Stimulated activated CD8-positive, alpha-beta memory T cell treated with anti-CD3 and anti-CD28 coated beads, Interleukin-7, amount 100 ng/mL, for 4 hours (primary cell): Measurements from ENCODE around the gene CELF4.

Experiments used
- DNase-seq, 2 donors: peaks; one replicate each; pipeline ENCODE4 v3.0.0-alpha.2; 2020; ENCODE audit warnings: low read depth in 2 of 2

Gene CELF4

DNA sequence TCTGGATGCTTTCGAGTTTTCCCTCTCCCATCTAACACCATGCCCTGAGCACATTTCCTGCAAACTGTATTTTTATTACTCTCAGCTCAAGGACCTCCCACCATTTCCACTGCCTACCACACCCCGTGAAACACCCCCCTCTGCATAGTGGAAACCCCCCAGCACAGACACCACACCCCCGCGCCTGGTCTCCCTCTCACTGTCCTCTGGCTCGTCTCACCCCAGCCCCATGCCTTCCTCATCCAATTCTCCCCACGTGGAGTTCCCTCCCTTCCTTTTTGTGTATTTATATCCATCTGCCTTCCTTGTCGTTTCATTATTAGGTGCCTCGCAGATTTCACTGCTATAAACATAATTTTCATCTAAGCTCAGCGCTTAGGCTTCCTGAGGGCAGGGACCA lies 307.5 kb downstream of the CELF4 start:
- DNase-seq, result no peak

DNA sequence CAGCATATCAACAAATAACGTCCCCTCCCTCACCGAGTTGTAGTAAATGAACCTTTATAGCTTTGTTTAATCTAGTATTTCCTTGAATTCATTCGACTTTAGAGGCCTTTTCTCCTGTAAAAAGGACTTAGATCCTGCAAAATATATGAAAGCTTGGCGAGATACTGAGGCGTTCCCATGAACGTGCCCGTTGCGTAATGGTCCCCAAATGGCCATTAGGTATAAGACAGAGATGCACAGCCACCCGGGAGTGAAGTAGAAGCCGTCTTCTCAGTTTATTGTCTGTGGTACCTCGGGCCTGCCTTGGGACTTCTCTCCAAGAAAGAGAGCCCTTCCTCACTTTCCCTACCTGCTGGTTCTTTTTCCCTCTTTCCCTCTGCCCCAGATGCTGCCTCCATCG lies 310.6 kb downstream of the CELF4 start:
- no peak for DNase-seq

GRCh38 chr18:37254236-37254754 lies 311.3 kb downstream of the CELF4 start:
- no peak for DNase-seq

GRCh38 chr18:37253394-37254235 lies 312.0 kb downstream of the CELF4 start:
- DNase-seq, result no peak

DNA sequence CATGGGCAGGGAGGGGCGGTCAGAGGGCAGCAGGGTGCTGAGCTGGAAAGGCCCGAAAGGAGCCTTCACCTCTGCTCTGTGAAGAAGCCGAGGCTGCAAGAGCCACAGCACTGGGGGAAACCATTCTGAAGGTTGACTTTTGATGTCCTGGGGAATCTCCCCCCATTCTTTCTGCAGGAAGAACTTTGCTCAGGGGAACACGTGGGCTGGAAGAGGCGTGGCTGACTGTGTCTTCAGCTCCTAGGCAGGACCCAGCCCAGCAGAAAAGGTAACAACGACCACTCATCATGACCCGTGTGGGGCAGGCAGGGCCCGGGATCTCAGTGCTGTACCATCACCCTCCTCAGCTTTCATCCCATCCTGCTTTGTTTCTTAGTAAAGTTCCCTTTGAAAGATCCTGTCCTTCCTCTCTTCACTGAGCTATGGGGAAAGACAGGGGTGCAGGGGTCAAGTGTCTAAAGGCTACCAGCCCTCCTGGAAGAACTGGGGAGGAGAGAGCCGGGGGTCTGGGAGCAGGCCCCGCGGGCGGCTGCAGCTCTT lies 312.7 kb downstream of the CELF4 start:
- no peak for DNase-seq

DNA sequence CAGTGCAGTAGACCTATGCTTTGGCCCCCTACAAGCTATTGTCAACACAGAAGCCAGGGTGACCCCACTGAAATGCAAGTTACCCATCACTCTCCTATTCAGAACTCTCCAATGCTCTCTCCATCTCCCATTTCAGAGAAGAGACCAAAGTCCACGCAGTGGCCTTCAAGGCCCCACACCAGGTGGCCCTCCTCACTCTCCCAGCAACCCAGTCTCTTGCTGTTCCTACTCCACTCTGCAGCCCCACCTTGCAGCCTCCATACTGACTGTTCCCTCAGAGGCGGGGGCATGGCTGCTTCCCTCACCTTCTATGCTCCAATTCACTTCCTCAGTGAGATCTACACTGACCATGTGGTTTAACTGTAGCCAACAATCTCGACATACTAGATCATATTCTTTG lies 313.3 kb downstream of the CELF4 start:
- no peak for DNase-seq

DNA sequence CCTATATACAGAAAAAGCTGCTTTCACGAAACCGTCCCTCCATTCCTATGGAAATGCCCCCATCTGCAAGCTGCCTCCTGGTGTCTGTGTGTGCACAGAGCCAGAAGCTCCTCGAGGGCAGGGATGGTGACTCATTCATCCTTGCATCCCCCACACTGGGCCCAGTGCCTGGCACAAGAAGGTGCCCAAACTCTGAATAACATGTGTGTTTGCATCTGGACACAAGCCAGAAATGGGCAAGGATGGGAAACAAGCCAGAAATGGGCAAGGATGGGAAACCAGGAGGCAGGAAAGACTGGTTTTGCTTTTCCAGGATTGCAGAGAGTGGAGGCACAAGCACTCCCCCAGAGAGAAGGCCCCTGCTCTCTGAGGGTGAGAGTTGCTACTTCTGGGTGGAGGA lies 313.9 kb downstream of the CELF4 start:
- DNase-seq, result no peak

GRCh38 chr18:37249895-37250618 lies 315.5 kb downstream of the CELF4 start:
- no peak for DNase-seq

- DNase-seq, result no peak
Observed at GRCh38 chr18:37249171-37249886, 316.3 kb downstream of the CELF4 start.

GRCh38 chr18:37248281-37248680 lies 317.3 kb downstream of the CELF4 start:
- no peak for DNase-seq

DNA sequence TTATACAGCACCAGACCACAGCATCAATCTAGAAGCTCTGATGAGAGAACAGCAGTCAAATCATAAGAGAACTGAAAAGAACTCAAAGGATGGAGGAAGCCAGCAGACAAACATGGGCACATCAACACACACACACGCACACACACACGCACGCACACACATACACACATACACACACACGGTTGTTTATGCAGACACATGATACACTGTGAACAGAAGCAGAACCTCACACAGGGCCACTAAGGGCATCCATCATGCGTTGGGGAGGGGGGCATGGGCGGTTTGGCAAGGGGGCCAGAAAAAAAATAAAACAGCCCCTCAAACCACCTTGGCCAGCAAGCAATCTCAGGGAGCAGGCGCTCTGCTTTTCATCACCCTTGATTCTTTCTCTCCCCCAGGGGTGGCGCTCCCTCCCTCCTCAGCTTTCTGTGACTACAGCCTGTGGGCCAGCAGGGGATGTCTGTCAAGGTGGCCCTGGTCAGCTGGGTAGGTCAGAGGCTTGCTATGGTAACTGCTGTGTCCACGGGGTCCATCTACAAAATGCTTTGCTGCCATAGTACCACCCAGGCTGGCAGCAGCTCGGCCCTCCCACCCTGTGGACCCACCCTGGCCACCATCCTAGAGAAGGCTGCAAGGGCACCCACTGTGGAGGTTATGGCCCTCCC lies 318.0 kb downstream of the CELF4 start:
- no peak for DNase-seq

- DNase-seq, result no peak
Observed at GRCh38 chr18:37246779-37247340, 318.7 kb downstream of the CELF4 start.

- no peak for DNase-seq
Observed at GRCh38 chr18:37244618-37245017, 321.0 kb downstream of the CELF4 start.

DNA sequence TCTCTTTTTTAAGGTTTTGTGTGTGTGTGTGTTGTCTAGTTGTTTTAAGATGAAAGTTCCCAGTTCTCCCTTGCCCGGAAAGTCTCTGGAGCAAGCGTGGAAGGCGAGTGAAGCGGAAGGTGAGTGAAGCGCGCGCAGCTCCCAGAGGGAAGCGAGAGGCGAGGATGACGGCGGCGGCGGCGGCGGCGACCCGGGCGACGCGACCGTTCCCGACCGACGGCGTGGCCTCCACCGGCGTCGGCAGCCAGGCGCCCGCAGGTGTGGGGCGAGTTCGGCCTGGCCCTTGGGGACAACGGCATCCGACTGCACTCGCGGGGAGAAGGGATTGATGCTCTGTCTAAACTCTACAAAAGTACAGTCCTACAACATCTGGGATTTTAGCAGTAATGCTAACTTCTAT lies 321.9 kb downstream of the CELF4 start:
- DNase-seq, result no peak

DNA sequence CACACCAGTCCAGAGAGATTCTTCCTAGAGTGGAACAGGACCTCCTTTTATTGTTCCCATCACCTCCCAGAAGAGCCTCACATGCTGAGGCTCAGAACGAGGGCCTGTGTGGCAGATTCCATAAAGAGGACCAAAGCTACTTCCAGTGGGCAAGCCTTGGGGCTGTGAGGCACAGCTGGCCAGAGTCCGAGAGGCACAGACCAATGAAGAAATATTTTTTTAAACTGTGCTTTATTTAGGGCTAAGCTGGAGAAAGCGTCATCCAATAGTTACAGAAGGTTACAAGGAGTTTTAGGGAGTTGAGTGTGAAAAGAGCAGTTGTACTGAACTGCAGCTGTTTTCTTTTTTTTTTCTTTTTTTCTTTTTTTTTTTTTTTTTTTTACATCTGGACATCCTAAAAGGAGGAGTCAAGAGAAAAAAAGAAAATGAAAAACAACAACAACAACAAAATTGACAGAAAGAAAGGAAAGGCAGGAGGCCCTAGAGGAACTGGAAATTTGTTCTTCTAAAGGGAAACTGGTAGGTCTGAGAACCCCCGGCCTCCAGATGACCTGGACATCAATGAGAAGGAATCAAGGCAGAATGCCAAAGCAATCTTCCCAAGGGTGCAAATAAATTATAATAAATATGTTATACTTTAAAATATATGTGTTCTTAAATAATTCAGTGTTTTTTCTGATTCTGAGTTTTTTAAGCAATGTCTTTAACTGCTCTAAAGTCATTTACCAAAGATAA lies 322.6 kb downstream of the CELF4 start:
- DNase-seq, result no peak

- no peak for DNase-seq
Observed at GRCh38 chr18:37242091-37242490, 323.5 kb downstream of the CELF4 start.

DNA sequence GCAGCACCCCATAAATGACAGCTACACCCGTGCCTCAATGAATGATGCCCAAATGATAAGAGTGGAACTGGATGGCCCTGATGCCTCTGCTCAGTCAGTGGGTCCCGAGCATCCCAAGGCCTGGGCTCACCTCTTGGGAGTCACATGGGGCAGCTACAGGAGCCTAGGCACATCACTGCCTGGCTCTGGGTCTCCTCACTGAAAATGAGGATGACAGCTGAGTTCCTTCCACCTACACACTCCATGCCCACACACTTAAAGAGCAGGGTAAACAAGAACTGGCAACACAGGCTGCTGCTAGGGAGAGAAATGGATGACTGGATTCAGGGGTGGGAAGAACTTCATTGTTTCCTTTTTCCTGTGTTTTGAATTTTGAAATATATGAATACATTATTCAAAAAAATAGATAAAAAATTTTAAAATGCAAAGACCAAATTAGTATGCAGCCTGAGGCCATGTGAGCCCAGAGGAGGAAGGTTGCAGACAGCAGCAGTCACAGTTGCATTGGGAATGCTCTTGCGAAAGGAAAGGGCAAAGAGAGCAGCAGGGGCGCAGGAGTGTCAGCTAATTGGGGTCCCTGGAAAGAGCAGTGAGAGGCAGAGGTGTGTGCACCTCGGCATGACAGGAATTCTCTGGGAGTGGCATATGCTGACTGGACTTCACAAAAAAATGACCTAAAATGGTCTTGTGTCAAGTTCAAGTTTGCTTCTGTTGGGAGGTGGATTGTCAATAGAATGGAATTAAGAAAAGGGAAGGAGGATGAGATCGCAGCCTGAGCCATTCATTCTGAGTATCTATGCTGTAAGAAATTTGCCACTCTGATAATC lies 327.1 kb downstream of the CELF4 start:
- DNase-seq, result no peak

DNA sequence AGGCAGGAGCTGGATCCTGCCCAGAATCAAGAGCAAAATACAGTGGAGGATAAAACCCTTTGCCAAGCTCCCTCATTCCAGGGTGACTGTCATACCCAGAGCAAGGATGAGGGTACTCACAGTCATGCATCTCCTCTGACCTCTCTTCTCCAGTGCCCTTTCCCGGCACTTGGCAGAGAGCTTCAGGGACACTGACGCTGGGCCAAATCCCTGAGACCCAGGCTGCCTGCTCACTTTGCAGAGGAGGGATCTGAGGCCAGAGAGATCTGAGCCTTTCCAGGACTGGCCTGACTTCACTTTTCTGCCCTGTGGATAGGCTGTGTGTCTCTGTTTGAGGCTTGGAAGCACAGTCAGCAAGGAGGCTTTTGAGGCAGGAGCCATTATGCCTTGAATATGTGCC lies 330.0 kb downstream of the CELF4 start:
- DNase-seq, result no peak

GRCh38 chr18:37231251-37231650 lies 334.3 kb downstream of the CELF4 start:
- no peak for DNase-seq

DNA sequence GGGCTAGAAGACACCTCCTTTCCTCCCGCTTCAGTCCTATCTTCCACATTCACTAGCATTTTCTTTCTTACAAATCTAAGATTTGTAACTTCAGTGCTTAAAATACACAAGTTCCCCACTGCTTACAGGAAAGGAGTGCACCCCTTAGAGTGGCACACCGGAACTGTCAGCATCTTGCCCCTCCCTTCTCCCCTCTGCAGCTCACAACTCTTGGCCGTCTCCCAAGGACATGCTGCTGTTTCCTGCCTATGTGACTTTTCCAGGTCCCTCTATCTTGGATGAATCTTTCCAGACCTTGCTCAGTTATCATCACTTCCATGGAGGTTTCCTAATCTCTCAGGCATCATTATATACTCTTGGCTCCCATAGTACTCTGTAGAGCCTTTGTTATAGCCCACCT lies 334.8 kb downstream of the CELF4 start:
- DNase-seq, result no peak
